Loucy (cell line): ENCODE measurements around the gene RTL10.

Source experiments
- H2AFZ ChIP-seq: fragments of 200-600 bp; sonication (generic); 2 replicates; pipeline ENCODE4 v1.6.0; 2016; ENCODE audit warnings: antibody characterized with exemption, mild to moderate bottlenecking, low read length, moderate library complexity
- H3F3A ChIP-seq: fragments of 200-600 bp; 2 replicates; pipeline ENCODE4 v1.6.0; 2016; ENCODE audit warnings: antibody characterized with exemption, low read depth, mild to moderate bottlenecking
- H3K27me3 ChIP-seq: fragments of 200-600 bp; sonication (generic); 2 replicates; pipeline ENCODE4 v1.6.1; 2014; ENCODE audit warnings: low read length, mild to moderate bottlenecking; ENCODE audit not compliant: insufficient read depth, poor library complexity, severe bottlenecking
- H3K36me3 ChIP-seq: fragments of 200-600 bp; sonication (generic); 2 replicates; pipeline ENCODE4 v1.6.1; 2016; ENCODE audit warnings: low read length; ENCODE audit not compliant: insufficient read depth
- H3K4me1 ChIP-seq: fragments of 200-600 bp; sonication (generic); 2 replicates; pipeline ENCODE4 v1.5.1; 2014; ENCODE audit warnings: low read length, mild to moderate bottlenecking; ENCODE audit not compliant: insufficient read depth, poor library complexity, severe bottlenecking
- H3K4me2 ChIP-seq: fragments of 200-600 bp; sonication (generic); 2 replicates; pipeline ENCODE4 v1.6.0; 2014; ENCODE audit warnings: antibody characterized with exemption, low read length, low read depth, mild to moderate bottlenecking; ENCODE audit not compliant: poor library complexity, severe bottlenecking
- H3K4me3 ChIP-seq: fragments of 200-600 bp; sonication (generic); 2 replicates; pipeline ENCODE4 v1.5.1; 2014; ENCODE audit warnings: low read length, mild to moderate bottlenecking, mixed read lengths; ENCODE audit not compliant: poor library complexity, severe bottlenecking
- H3K79me2 ChIP-seq: fragments of 200-600 bp; sonication (generic); 2 replicates; pipeline ENCODE4 v1.6.1; 2014; ENCODE audit warnings: low read length; ENCODE audit not compliant: insufficient read depth
- H3K9ac ChIP-seq: fragments of 200-600 bp; sonication (generic); 2 replicates; pipeline ENCODE4 v1.6.0; 2014; ENCODE audit warnings: mild to moderate bottlenecking, low read depth, low read length, moderate library complexity; ENCODE audit not compliant: poor library complexity, severe bottlenecking
- H3K9me2 ChIP-seq: fragments of 200-600 bp; sonication (generic); replicated peaks from 2 replicates; pipeline ENCODE4 v1.6.1; 2016; ENCODE audit warnings: low read depth, low read length, mixed read lengths
- H3K9me3 ChIP-seq: fragments of 200-600 bp; sonication (generic); 2 replicates; pipeline ENCODE4 v1.6.1; 2014; ENCODE audit warnings: mild to moderate bottlenecking, antibody characterized with exemption, low read length, low read depth; ENCODE audit not compliant: insufficient read depth
- H4K20me1 ChIP-seq: fragments of 200-600 bp; sonication (generic); 2 replicates; pipeline ENCODE4 v1.6.0; 2014; ENCODE audit warnings: antibody characterized with exemption, low read length, mild to moderate bottlenecking; ENCODE audit not compliant: insufficient read depth, poor library complexity, severe bottlenecking
- CTCF ChIP-seq: fragments of 200-600 bp; sonication (generic); conservative IDR thresholded peaks from 2 replicates; pipeline ENCODE4 v1.5.1; 2014; ENCODE audit warnings: mild to moderate bottlenecking, antibody characterized with exemption, low read length
- EZH2phosphoT487 ChIP-seq: fragments of 200-600 bp; IDR thresholded peaks from 2 replicates; pipeline ENCODE4 v1.6.1; 2018; ENCODE audit warnings: antibody characterized with exemption, mild to moderate bottlenecking, moderate library complexity, borderline replicate concordance

RTL10 gene

GRCh38 chr22:19897726-19898125 is 43.1 kb upstream of the RTL10 start:
- H3K4me2 ChIP-seq: no peak overlapping the region
- no peak overlapping the region for H3K9ac ChIP-seq
- peaks cover 7% of the 10 kb centered on the region for H3F3A ChIP-seq
- H3K27me3 ChIP-seq: no peaks in the 10 kb centered on the region
- no peaks in the 10 kb centered on the region for H3K9me2 ChIP-seq
- no peak overlapping the region for H3K4me3 ChIP-seq
- H3K4me1 ChIP-seq: peaks cover 43% of the 10 kb centered on the region
- no peaks in the 10 kb centered on the region for H3K9me3 ChIP-seq
- H4K20me1 ChIP-seq: no peaks in the 10 kb centered on the region
- TF ChIP-seq EZH2phosphoT487: no peak
- TF ChIP-seq CTCF: no peak
- no peaks in the 10 kb centered on the region for H3K36me3 ChIP-seq
- H3K79me2 ChIP-seq: peaks cover 7% of the 10 kb centered on the region; the same call in 1 of the 2 replicates
- H2AFZ ChIP-seq: no peak overlapping the region

GRCh38 chr22:19896665-19897355 is 42.1 kb upstream of the RTL10 start:
- Histone ChIP-seq H2AFZ (no peak overlapping the region), H3K36me3 (no peaks in the 10 kb centered on the region), H3K79me2 (peaks cover 7% of the 10 kb centered on the region; the same call in 1 of the 2 replicates), H3K9ac (peak overlapping the region; percentile 60), H3K4me1 (peaks cover 50% of the 10 kb centered on the region), H3F3A (peaks cover 15% of the 10 kb centered on the region), H4K20me1 (no peaks in the 10 kb centered on the region), H3K9me2 (no peaks in the 10 kb centered on the region), H3K4me2 (no peak overlapping the region), H3K27me3 (no peaks in the 10 kb centered on the region), H3K9me3 (no peaks in the 10 kb centered on the region), H3K4me3 (no peak overlapping the region)
- peak; percentile 51 for TF ChIP-seq CTCF
- no peak for TF ChIP-seq EZH2phosphoT487

GRCh38 chr22:19895160-19895849 is 40.6 kb upstream of the RTL10 start:
- Histone ChIP-seq H4K20me1 (no peaks in the 10 kb centered on the region), H3K4me3 (no peak overlapping the region), H3K9ac (peak overlapping the region; percentile 60), H3K4me1 (peaks cover 62% of the 10 kb centered on the region), H3K4me2 (no peak overlapping the region), H3K36me3 (no peaks in the 10 kb centered on the region), H3K9me2 (no peaks in the 10 kb centered on the region), H2AFZ (no peak overlapping the region), H3K27me3 (no peaks in the 10 kb centered on the region), H3K79me2 (peaks cover 7% of the 10 kb centered on the region; the same call in 1 of the 2 replicates), H3F3A (peaks cover 21% of the 10 kb centered on the region), H3K9me3 (no peaks in the 10 kb centered on the region)
- TF ChIP-seq CTCF (no peak), EZH2phosphoT487 (no peak)
